KOPT-K1 (cell line): ENCODE results near the gene ANKRD40.
"Not testable (repeated sequence)": the region's sequence is repeated elsewhere in the genome, so short reads cannot be mapped to it uniquely, and the experiment has no call there.

Experiments
- H3K27ac ChIP-seq: fragments of 200-600 bp; sonication (generic); 2 replicates; pipeline ENCODE4 v1.5.1; 2016; ENCODE audit warnings: antibody characterized with exemption, mild to moderate bottlenecking, low read depth, low read length; ENCODE audit not compliant: poor library complexity, severe bottlenecking
- H3K36me3 ChIP-seq: fragments of 200-600 bp; sonication (generic); 2 replicates; pipeline ENCODE4 v1.5.1; 2017; ENCODE audit warnings: antibody characterized with exemption, mild to moderate bottlenecking, low read length, moderate library complexity; ENCODE audit not compliant: insufficient read depth
- H3K9me3 ChIP-seq: fragments of 200-600 bp; sonication (generic); 2 replicates; pipeline ENCODE4 v1.5.1; 2017; ENCODE audit warnings: antibody characterized with exemption, low read length, mild to moderate bottlenecking; ENCODE audit not compliant: insufficient read depth, poor library complexity, severe bottlenecking

The ANKRD40 gene

DNA sequence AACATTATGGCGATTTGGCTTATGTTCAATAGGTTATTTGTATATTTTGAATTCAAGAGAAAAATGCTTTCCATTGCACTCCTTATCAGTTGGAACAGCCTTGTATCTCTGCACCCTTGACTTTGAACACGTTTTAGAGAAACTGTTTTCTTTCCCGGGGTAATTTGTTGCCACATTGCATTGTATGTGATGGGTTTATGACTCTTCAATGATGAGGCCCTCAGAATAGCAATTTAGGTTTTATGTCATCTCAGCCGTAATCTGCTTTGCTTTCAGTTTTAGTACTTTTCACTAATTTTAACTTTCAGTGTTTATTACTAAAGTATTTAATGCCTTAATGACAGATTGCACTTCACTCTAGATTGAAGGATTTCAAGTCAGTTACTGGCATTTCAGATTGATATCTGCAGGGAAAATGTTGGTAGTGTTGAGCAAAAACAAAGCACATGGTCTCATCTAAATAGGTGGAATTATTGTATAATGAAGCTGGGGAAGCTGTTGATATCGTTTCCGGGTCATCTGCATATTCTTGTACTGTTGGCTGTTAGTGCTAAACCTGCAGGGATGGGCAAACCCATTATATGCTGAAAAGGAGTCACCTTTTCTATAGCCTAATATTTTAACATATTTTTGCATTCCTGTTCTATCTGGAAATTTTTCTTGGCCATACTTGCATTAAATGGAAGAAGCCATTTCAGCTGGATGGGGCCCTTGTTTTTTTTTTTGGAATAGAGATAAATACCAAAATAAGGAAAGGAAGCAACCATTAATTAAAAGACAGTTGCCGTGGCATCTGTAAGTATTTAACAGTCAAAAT lies 13.7 kb upstream of the ANKRD40 start:
- peak overlapping the region; percentile 94 for H3K27ac ChIP-seq

GRCh38 chr17:50719924-50720794 lies 12.4 kb upstream of the ANKRD40 start:
- Histone ChIP-seq H3K9me3 (no peaks in the 10 kb centered on the region), H3K36me3 (peaks cover 27% of the 10 kb centered on the region), H3K27ac (peak overlapping the region; percentile 94)

More for the DNA sequence above, 13.7 kb upstream of the ANKRD40 start:
- H3K9me3 ChIP-seq = no peaks in the 10 kb centered on the region
- peaks cover 38% of the 10 kb centered on the region for H3K36me3 ChIP-seq

GRCh38 chr17:50719144-50719923 lies 11.6 kb upstream of the ANKRD40 start, which contains the start of gene LUC7L3:
Gene LUC7L3, plus strand, starts transcription at chr17:50719603. Its CDS starts 130 bp downstream, at chr17:50719733.
- H3K27ac ChIP-seq = peak within 1 kb of the TSS; percentile 94
- H3K36me3 ChIP-seq = peaks cover 19% of the 10 kb centered on the region
- no peaks in the 10 kb centered on the region for H3K9me3 ChIP-seq

DNA sequence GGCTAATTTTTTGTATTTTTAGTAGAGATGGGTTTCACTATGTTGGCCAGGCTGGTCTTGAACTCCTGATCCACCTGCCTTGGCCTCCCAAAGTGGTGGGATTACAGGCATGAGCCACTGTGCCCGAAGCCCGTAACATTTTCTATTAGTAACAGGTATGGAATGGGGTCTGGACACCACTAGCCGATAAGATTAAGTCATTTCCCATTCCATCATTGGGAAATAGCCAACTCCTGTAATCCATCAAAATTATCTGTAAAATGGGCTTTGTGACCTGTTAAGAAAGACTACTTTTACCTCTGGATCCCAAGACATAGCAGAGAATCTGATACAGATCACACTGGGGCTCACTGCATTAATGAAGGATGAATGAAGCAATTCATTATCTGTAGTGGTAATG lies 7.8 kb upstream of the ANKRD40 start:
- H3K27ac ChIP-seq = no peak overlapping the region
- no peaks in the 10 kb centered on the region for H3K36me3 ChIP-seq

DNA sequence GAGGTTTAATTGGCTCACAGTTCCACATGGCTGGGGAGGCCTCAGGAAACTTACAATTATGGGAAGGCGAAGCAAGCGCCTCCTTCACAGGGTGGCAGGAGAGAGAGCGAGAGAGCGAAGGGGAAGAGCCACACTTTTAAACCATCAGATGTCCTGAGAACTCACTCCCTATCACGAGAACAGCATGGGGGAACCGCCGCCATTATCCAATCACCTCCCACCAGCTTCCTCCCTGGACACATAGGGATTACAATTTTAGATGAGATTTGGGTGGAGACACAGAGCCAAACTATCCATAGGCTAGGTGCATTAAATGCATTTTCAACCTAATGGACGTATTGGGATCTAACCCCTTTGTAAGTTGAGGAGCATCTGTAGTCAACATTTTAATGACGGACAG lies 4.9 kb upstream of the ANKRD40 start:
- H3K27ac ChIP-seq = no peak overlapping the region
- no peaks in the 10 kb centered on the region for H3K36me3 ChIP-seq
- no peaks in the 10 kb centered on the region for H3K9me3 ChIP-seq

More for the DNA sequence above, 7.8 kb upstream of the ANKRD40 start:
- H3K9me3 ChIP-seq = no peaks in the 10 kb centered on the region

GRCh38 chr17:50710650-50711049 lies 2.9 kb upstream of the ANKRD40 start:
- Histone ChIP-seq H3K27ac (no peak overlapping the region), H3K9me3 (no peaks in the 10 kb centered on the region), H3K36me3 (no peaks in the 10 kb centered on the region; the same call in 1 of the 2 replicates)

DNA sequence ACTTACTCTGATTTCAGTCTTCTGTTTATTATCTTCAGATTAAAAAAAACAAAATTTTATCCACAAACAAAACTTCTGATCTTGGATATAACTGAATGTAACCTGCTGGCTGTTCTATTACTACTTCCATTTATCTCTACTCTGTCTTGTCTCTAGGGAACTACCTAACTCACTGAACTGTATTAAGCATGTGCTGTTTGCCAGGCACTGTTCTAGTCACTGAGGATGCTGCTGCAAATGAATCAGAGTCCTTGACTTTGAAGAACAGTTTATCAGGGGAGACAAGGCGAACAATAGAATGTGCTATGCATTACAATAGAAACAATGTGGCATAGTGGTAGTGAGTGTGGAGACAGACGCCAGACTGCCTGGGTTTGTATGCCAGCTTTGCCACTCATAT lies 2.3 kb upstream of the ANKRD40 start:
- H3K9me3 ChIP-seq = no peaks in the 10 kb centered on the region
- H3K27ac ChIP-seq = no peak overlapping the region

GRCh38 chr17:50709053-50709452 lies 1.3 kb upstream of the ANKRD40 start:
- not testable (repeated sequence) for H3K9me3 ChIP-seq
- peaks cover 13% of the 10 kb centered on the region for H3K36me3 ChIP-seq
- H3K27ac ChIP-seq = peak overlapping the region; percentile 72

More for the DNA sequence above, 2.3 kb upstream of the ANKRD40 start:
- peaks cover 5% of the 10 kb centered on the region for H3K36me3 ChIP-seq

DNA sequence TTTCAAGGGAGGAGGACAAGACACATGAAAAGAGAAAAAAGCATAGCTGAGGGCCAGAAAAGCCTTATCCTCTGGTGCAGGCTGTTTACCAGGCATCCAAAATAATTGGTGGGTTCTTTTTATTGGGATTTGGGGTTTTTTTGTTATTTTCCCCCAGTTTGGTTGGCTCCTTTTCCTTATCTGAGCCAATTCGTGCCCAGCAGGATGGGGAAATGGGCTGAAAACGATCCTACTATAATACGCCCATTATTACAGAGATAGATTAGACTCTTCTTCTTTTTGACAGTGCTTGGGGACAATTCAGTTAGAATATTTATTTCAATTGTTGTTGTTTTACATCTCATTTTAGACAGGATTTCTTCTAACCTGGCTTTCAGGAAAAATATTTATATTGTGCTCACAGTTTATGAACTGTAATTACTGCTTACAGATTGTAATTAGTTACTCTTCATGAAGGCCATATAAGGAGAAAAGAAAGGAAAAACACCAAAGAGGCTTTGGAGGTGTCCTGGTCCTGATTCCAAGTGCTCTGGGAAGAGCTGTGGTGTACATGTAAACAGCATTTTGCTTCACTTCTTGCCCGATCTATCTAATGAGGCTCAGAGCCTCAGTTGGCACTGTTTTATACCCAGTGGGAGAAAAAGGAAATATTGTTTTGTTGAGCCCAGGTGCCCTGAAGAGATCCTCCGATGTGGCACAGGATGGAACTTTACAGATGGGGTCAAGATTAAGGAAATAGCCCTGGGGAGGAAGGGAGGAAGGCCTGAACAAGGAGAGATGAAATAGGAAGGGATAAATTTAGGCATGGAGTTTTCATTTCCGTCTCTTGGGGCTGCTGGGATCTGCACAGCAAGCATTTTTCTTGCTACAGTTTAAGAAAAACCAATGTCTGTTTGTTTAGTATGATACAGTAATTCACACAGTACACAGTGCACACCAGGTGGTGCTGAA lies 611 bp upstream of the ANKRD40 start:
- peaks cover 20% of the 10 kb centered on the region for H3K36me3 ChIP-seq
- peak overlapping the region; percentile 72 for H3K27ac ChIP-seq
- no peaks in the 10 kb centered on the region for H3K9me3 ChIP-seq

DNA sequence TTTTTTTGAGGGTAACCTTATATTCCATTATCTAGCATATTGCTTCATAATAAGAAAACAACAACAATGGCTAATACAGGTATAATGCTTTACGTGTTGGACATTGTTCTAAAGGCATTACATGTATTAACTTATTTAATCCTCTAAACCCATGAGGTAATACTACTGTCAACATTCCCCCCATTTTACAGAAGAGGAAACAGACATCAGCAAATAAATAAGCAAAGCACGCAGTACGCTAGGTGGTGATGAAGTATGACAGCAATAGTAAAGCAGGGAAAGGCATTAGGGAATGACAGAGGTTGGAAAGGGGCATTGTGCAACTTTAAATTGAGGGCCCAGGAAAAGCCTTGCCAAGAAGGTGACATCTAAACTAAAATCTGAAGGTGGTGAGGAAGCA lies 4.6 kb downstream of the ANKRD40 start:
- H3K36me3 ChIP-seq = peaks cover 70% of the 10 kb centered on the region
- H3K27ac ChIP-seq = no peak overlapping the region
- no peaks in the 10 kb centered on the region for H3K9me3 ChIP-seq

GRCh38 chr17:50699410-50699809 lies 8.3 kb downstream of the ANKRD40 start:
- Histone ChIP-seq H3K9me3 (no peaks in the 10 kb centered on the region), H3K36me3 (peaks cover 98% of the 10 kb centered on the region), H3K27ac (no peak overlapping the region)

GRCh38 chr17:50697663-50698272 lies 9.9 kb downstream of the ANKRD40 start:
- peaks cover 98% of the 10 kb centered on the region for H3K36me3 ChIP-seq

DNA sequence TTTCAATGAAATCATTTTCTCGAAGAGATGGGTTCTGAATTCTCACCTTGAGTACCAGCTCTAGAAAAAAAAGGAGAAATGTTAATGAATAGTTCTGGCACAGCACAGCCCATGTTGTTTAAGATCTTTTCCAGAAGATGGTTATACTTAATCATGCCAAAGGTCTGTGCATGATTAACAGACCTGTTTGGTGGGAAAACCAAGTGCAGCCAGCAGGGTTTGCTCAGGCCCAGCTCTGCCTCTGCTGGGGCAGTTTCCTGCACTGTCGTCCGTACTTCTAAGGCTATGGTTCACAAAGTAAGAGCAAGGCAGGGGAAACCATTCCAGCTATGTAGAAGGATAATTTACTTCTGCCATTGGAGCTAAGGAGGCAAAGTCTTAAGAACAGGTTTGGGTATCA lies 10.7 kb downstream of the ANKRD40 start:
- H3K27ac ChIP-seq = no peak overlapping the region
- H3K36me3 ChIP-seq = peaks cover 98% of the 10 kb centered on the region
- H3K9me3 ChIP-seq = no peaks in the 10 kb centered on the region

More at GRCh38 chr17:50697663-50698272, 9.9 kb downstream of the ANKRD40 start:
- H3K9me3 ChIP-seq = no peaks in the 10 kb centered on the region
- H3K27ac ChIP-seq = no peak overlapping the region
